GM12875 (cell line): ENCODE measurements around the gene FOXO6.
"Not testable (repeated sequence)": the region's sequence is repeated elsewhere in the genome, so short reads cannot be mapped to it uniquely, and the experiment has no call there.

Experiments
- H3K4me3 ChIP-seq: one replicate; pipeline ENCODE4 v1.5.1; 2011; ENCODE audit warnings: low read depth, low read length, control low read depth
- TF ChIP-seq, protein P1 (sequence below): IDR thresholded peaks from 2 replicates; pipeline ENCODE4 v1.5.1; 2011; ENCODE audit warnings: low read depth, mild to moderate bottlenecking, control low read depth, inconsistent platforms, low read length, moderate library complexity, borderline replicate concordance; ENCODE audit not compliant: insufficient read depth

FOXO6 gene

DNA sequence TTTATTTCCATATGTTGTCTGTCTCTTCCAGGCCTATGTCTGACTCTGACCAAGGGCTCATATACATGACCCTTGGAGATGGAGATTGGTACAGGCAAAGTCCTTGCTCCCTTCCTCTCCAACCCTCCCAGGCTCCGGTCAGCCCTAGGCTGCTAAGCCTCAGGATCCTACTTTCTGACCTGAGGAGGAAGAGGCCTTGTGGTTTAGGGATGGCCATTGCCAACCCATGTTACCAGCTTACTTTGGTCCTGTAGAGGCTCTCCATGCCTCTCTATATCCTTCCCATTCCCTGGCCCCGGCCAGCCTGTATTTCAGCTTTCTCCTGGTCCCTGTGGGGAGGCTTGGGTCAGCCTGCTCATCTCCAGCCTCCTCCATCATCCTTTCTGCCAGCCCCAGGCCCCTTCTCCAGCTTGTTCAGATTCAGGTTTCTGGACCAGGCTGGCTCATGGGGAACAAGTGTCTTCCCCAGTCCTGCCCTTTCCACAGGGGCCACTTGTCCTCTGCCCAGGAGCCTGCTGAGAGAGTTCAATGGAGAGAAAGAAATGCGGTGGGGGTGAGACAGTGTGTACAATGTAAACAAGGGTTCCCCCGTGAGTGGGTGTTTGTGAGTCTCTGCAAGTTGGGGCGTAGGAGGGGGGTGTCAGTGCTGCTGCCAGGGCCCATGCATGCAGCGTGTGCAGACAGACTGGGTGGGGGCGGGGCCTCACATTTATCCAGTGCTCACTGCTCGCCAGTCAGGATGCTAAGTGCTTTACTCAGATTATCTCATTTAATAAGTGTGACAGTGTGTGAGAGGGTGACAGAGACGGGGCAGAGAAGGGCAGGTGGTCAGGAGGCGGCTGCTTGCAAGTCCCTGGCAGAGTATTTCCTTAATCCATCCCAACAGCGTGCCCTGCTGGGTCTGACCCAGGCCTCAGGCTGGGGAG, 31.3 kb upstream of the FOXO6 start:
- TF ChIP-seq, protein P1, sequence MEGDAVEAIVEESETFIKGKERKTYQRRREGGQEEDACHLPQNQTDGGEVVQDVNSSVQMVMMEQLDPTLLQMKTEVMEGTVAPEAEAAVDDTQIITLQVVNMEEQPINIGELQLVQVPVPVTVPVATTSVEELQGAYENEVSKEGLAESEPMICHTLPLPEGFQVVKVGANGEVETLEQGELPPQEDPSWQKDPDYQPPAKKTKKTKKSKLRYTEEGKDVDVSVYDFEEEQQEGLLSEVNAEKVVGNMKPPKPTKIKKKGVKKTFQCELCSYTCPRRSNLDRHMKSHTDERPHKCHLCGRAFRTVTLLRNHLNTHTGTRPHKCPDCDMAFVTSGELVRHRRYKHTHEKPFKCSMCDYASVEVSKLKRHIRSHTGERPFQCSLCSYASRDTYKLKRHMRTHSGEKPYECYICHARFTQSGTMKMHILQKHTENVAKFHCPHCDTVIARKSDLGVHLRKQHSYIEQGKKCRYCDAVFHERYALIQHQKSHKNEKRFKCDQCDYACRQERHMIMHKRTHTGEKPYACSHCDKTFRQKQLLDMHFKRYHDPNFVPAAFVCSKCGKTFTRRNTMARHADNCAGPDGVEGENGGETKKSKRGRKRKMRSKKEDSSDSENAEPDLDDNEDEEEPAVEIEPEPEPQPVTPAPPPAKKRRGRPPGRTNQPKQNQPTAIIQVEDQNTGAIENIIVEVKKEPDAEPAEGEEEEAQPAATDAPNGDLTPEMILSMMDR = no peak
- no peak overlapping the region for H3K4me3 ChIP-seq

GRCh38 chr1:41330588-41331545, 30.4 kb upstream of the FOXO6 start:
- no peak overlapping the region for H3K4me3 ChIP-seq

GRCh38 chr1:41331546-41331917, 29.7 kb upstream of the FOXO6 start:
- H3K4me3 ChIP-seq = no peak overlapping the region
- TF ChIP-seq, protein P1 = no peak

More at GRCh38 chr1:41330588-41331545, 30.4 kb upstream of the FOXO6 start:
- TF ChIP-seq, protein P1 = no peak

DNA sequence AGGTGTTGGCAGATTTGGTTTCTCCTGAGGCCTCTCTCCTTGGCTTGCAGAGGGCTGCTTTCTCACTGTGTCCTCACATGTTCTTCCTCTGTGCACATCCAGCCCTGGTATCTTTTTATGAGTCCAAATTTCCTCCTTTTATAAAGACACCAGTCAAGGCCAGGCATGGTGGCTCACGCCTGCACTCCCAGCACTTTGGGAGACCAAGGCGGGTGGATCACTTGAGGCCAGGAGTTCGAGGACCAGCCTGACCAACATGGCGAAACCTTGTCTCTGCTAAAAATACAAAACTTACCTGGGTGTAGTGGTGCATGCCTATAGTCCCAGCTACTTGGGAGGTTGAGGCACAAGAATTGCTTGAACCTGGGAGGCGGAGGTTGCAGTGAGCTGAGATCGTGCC, 29.1 kb upstream of the FOXO6 start:
- not testable (repeated sequence) for H3K4me3 ChIP-seq

- H3K4me3 ChIP-seq = no peak overlapping the region
- TF ChIP-seq, protein P1 = no peak
Measured at GRCh38 chr1:41333146-41333784, 28.0 kb upstream of the FOXO6 start.

DNA sequence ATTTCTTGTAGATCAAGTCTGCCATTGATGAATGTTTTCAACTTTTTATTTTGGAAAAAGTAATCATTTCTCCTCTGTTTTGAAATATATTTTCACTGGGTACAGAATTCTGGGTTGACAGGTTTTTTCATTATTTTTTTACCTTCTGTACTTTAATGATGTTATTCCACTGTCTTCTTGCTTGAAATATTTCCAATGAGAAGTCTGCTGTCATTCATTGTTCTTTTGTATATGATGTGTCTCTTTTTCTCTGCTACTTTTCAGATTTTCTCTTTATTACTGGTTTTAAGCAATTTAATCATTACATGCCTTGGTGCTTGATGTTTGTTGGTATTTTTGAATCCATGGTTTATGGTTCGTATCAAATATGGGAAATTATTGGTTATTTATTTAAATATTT, 22.4 kb upstream of the FOXO6 start:
- no peak overlapping the region for H3K4me3 ChIP-seq
- TF ChIP-seq, protein P1 = no peak

DNA sequence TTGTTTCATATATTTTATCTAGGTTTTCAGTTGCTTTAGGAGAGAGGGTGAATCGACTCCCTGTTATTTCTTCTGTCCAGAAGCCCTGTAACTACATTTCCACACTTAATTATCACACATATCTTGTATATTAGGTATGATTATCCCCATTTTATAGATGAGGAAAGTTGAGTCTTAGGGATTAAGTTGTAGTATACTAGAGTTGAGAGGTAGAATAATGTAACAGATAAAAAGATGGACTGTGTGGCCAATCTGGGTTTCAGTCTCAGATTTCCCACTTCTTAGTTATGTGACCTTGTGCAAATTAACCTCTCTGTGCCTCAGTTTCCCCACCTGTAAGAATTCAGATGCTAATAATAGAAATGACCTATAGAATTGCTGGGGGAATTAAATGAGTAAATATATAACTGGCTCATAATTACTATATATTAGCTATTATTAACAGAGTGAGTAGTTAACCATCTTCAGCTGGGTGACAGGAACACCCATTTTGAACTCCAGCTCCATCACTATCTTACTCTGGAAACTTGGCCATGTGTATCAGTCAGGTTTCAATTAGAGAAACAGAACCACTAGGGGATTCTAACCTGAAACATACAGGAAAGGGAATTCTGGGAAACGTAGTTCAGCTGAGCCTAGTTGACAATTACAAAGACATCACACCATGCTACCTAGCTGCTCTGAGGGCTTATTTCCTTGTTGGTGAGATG, 20.4 kb upstream of the FOXO6 start:
- no peak overlapping the region for H3K4me3 ChIP-seq
- TF ChIP-seq, protein P1 = no peak
